ENCODE measurements around the gene CSF2RB.

The CSF2RB gene

DNA sequence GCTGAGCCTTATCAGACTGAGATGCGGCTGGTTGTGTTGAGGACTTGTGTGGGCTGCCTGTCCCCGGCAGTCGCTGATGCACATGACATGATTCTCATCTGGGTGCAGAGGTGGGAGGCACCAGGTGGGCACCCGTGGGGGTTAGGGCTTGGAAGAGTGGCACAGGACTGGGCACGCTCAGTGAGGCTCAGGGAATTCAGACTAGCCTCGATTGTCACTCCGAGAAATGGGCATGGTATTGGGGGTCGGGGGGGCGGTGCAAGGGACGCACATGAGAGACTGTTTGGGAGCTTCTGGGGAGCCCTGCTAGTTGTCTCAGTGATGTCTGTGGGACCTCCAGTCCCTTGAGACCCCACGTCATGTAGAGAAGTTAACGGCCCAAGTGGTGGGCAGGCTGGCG is 25.5 kb downstream of the CSF2RB start:
- no peak for DNase-seq

DNA sequence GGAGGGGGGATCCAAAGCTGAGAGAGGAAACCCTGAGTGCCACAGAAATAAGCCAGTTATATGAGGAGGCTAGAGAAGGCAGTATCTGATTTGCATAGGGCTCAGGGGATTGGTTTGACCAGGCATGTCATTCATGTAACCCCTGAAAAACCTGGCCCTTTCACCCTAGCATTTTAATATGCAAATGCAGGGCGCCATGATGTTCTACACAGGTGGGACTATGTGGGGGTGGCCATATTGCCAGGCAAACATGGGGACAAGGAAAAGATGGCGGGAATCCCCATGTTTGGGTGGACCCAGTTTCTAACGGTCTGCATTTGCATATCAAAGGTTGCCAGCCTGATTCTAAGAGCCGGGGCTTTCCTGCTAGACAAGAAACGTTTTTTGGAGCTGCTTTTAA is 27.2 kb downstream of the CSF2RB start:
- DNase-seq = peak; percentile 81

DNA sequence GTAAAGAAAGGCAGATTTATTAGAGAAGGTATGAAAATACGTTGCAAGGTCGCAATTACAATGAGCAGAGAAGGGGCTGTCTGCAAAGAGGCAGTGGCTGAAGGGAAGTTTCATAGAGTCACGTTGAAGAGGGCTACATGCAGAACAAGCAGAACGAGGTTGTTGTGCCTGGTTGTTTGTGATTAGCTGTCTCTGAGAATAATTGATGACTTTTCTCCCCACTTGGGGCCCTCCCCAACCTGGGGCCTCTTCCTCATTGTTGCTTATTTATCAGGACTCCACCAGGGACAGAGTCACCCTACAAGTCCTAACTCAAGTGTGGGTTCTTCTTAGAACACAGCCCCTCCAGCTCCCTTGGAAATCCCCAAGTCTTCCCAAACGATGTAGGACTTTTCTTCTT is 29.1 kb downstream of the CSF2RB start:
- no peak for DNase-seq

DNA sequence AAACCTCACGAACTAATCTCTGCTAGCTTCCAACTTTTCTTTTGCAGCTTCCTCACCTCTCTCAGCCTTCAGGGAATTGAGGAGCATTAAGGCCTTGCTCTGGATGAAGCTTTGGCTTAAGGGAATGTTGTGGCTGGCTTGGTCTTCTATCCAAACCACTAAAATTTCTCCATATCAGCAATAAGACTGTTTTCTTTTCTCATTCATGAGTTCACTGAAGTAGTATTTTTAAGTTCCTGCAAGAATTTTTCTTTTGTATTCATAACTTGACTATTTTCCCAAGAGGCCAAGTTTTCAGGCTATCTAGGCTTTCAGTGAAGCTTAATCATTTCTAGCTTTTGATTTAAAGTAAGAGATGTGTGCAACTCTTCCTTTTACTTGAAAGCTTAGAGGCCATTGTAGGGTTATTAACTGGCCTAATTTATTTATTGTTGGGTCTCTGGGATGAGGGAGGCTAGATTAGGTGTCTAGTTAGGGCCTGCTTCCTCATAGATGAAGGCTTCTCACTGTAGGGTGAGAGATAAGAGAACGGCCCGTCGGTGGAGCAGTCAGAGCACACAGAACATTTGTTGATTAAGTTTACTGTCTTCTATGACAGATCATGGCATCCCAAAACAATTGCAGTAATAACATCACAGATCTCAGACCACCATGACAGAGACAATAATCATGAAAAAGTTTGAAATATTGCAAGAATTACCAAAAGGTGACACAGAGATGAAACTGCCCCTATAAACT is 33.2 kb downstream of the CSF2RB start:
- DNase-seq = peak; percentile 84

DNA sequence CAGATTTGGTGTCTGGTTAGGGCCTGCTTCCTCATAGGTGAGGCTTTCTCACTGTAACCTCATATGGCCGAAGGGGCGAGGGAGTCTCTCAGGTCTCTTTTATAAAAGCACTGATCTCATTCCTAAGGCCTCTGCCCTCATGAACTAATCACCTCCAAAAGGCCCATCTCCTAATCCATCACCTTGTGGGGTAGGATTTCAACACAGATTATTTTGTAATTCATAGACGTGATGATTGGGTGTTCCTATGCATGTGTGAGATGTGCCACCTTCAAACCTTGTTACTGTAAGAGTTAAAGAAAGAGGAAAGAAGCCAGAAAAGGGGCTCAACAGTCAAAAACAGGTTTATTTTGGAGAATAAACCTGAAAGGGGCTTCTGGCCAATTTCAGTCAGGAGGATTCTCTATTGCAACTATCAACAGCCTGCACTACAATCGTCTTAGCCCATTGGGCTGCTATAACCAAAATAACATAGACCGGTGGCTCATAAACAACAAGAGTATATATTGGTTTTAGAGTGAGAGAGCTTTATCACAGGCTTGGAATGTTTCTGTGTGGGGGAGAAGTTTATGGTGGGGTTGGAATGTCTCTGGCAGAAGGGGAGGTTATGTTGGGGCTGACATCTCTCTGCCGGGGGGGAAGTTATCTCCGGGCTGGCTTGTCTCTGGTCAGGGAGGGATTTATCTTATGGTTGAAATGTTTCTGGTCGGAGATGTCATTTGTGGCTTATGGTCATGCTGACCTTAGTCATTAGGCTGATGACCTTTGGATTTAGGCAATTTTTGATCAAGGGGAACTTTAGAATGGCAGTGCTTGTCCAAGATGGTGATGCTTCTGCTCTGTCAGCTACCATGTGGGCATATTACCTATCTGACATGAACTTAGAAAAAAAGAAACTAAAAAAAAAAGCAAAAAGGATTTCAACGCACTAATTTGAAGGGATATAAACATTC is 35.1 kb downstream of the CSF2RB start:
- no peak for DNase-seq

DNA sequence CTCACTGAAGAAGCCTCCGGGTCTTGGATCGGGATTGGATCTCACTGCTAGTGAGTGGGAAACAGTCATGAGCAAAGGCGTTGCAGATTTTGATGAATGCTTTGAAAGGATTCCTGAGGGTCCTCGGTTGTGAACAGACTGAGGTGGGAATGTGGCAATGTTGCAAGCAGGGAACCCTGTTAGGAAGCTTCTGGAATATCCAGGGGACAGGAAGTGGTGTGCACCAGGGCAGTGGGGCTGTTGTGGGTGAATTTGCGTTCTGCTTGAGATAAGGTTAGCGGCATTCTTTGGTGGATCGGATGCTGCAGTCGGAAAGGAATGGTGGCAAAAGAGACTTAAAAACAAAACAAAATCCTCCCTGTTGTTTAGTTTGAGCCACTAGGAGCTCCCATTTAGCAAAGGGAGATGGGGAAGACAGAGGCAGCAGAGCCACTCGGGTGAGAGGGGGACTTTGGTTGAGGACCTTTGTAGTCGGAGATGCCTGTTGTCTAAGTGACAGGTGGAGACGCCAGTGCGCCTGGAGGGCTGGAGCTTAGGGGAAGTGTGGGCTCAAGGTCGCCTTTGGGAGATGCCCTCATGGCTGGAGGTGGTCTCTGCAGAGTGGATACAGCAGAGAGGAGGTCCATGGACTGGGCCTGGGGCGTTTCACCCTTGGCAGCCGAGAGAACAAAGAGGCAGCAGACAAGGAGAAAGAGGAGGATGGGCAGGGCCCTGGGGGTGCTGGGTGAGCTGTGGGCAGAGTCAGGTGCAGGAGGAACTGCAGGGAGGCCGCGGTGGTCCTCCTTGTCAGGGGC is 37.6 kb downstream of the CSF2RB start:
- DNase-seq = no peak

DNA sequence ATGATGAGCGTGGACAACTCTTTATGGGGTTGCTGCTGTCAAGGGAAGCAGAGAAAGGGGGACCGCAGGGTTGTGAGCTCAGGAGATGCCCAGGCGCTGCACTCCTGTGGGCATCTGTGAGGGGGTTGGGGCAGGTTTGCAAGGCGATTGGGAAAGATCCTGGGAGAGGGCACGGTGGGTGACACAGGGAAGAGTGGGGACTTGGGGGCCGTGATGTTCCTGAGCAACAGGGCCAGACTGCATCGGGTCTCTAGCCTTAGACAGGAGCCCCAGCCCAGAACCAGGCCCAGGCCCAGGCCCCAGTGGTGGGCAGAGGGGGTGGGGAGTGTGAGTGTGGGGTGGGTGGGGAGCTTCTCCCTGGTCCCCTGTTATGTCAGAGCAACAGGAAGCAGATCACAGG is 38.3 kb downstream of the CSF2RB start:
- no peak for DNase-seq

DNA sequence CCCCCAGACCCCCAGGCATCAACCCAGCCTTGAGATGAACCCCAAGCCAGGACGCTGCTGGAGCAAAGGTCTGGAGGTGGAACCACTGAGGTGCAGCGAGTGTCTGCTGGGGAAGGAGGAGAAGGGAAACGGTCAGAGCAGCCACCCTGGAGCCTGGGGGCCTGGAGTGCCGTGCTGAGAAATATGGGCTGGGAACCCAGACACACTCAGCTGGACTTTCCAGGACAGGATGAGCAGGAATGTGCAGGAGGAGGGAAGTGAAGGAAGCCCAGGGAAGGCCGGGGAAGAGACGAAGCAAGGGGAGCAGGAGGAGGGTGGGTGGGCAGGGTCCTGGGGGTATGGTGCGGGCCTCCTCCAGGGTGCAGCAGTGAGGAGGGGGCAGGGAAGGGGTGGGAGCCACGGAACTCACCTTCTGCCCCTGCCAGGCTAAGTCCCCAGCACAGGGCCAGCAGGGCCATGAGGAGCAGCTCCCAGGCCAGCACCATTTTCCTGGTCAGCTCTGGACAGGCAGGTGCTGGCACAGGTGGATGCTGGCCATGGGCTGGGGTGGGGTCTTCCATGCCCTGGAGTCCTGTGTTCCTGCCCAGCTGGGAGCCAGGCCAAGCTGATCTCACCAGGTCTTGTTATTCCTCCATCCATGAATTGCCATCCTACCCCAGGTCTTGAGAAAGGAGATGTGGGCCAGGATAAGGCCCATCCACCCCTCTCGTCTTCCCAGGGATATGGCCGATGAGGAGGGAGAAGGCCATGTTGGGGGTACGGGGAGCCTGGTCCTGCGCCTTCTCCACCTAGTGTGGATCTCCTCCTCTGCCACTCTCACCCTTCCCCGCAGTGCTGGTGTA is 40.0 kb downstream of the CSF2RB start:
- no peak for DNase-seq

DNA sequence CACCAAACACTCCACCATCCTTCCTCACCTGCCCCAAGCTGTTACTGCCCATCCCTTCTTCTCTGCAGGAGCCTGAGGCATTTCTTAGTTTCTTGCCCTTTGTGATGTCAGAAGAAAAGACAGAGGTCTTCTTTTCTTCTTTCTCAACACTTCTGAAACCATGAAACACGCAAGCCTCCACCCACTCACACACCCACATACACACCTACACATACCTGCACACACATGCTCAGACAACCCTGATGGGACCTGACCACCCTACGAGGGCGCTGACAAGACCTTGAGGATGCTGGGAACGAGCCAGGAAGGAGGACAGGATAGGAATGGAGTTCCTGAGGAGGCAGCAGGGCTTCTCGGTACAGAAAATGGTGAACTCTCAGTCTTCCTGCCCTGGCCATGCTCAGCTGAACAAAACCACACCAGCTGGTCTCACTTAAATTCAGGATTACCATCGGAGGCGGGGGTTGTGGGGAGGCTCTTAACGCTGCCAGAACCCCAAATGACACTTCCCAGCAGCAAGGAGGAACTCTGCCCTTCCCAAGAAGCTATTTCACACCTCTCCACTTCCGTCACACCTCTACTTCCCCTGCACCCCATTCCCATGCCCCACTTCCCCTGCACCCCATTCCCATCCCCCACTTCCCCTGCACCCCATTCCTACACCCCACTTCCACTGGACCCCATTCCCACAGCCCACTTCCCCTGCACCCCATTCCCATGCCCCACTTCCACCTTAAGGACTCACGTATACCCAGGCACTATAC is 41.0 kb downstream of the CSF2RB start:
- no peak for DNase-seq

DNA sequence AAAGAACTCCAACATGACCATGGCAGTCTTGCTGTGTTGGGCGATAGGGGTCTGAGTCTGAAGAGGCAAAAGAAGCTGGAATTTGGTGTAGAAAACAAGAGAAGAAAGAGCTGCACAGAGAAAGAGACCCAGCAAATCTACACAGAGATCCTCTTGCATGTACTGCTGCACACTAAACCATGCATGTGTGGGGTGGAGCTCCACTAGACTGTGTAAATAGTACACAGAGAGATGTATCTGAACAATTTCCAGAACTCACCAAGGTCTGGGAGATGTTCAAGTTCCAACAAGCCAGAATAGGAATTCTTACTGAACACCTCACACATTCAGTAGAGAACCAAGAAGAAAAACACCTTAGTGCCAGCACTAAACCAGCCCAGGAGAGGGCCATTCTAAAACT is 42.3 kb downstream of the CSF2RB start:
- no peak for DNase-seq

DNA sequence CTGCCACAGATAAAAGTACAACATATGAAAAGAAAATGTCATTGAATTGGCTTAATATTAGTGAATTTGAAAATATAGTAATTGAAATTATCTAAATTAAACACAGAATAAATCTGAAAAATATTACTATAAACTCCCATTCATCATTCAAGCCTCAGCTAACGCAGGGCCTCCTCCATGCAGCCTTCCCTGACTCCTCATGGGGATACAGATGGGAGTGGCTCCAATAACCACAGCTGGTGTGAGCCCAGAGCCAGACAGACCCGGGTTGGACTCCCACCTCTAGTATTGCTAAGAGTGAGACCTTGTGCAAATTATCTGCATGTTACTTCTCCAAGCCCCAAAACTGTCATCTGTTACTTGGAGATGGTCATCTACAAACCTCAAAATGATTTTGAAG is 44.9 kb downstream of the CSF2RB start:
- DNase-seq = no peak

DNA sequence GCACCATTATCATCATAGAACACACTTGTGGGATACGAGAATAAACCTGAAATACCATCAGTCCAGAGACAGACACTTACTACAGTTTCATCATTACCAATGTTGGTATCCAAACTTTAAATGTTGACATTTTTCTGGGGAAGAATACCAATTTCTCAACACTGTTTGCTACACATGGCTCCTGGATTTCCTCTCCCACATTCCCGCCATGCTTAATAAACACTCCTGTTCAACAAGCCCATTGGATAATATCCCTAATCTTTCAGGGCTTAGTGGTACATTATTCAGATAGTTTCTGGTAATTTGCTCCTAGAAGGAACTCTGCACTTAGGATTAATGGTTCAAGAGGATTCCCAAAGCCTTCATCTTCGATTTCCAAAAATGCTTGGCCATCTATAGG is 48.2 kb downstream of the CSF2RB start:
- DNase-seq = no peak

DNA sequence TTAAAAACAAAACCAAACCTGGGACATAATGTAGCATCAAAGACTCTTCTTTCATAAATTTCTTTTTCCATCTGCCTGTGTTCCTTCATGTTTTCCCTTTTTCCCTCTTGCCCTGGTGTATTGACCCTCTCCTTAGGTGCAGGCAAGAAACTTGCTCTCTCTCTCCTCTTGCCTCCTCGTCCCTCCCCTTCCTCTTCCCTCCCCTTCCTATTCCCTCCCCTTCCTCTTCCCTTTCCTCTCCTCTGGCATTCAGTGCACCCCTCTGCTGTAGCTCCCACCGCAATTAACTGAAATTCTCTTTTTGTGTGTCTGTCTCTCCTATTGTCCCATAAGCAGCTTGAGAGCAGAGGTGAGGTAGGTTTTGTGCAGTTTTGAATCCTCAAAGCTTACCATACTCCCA is 49.9 kb downstream of the CSF2RB start:
- no peak for DNase-seq

DNA sequence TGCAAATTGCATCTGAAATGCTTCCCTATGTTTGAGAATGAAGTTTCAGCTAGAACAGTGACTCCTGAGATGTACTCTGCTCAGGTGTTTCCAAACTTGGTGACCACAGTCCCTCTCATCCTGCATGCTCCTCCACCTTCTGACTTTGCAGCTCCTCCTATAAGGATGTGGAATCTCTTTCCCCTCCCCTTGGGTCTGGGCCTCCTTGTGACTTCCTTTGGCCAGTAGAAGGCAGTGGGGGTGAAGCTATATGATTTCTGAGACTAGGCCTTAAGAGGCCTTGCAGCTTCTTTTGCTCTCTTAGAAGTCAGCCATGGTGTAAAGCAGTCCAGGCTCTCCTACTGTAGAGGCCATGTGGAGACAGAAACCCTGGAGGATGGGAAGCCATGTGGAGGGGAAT is 50.7 kb downstream of the CSF2RB start:
- no peak for DNase-seq

DNA sequence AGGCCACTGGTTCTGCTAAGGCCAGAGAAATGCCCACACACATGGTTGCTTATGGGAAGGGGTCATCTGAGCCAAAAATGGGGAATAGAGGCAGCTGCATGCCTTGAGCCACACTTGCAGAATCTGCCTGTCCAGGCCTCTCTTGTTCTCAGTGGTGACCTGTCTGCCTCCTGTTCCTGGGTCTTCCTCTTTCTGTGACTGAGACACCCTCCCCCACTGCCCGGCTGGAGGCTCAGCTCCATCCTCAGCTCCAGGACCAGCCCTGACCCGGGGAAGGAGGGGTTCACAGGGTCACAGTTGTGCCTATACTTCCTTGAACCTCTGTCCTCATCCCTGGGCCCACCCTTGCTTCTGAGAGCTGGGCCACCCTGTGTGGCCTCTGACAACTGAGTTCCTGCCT is 52.3 kb downstream of the CSF2RB start:
- DNase-seq = no peak

DNA sequence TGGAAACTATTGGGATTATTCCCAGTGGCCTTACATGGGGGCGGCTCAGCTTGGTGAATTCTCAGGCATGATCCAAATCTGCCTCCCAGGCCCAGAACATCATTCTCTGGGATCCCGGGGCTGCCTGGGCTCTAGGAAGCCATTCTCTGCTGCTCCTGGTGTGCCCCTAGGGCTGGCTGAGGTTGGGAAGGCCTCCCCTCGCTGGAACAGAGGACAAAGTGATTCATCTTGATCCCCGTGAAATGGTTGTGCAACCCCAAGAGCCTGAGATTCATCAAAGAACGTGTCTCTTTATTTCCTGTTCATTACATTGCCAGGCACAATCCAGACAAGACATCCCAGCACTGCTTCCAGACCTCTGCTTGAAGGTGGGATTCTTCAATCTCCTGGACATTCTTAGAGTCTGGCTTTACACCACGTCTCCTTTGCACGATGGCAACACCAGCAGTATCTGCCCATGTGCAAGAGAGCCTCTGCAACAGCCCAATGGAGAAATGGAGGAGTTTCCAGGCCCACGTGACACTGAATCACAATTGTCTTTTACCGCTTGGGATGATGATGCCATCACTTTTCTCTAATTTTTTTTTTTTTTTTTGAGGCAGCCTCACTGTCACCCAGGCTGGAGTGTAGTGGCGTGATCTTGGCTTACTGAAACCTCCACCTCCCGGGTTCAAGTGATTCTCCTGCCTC is 53.6 kb downstream of the CSF2RB start:
- no peak for DNase-seq

DNA sequence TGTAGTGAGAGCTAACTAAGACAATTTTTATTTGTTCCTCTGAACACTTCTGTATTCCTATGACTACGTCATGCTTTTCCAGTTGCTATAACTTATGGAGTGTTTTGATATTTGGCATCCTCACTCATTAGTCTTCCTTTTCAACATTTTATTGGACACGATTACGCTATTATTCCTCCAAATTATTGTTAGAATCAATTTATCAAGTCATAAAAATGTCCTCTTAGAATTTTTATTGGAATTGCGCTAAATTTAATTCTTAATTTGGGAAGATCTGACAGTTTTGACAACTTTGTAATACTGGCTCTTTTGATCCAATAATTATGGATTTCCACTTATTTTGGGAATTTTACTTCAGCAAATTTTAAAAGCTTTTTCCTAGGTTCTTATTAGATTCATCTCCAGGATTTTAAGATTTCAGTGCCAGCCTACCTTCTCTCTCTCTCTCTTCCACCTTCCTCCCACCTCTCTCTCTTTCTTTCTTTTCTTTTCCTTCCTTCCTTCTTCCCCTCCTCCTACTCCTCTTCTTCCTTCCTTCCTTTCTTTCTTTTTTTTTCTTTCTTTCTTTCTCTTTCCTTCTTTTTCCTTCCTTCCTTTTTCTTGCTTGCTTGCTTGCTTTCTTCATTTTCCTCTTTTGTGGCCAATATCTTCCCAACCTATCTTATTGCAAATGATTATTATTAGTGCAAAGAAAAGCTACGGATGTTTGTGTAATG is 55.0 kb downstream of the CSF2RB start:
- no peak for DNase-seq

DNA sequence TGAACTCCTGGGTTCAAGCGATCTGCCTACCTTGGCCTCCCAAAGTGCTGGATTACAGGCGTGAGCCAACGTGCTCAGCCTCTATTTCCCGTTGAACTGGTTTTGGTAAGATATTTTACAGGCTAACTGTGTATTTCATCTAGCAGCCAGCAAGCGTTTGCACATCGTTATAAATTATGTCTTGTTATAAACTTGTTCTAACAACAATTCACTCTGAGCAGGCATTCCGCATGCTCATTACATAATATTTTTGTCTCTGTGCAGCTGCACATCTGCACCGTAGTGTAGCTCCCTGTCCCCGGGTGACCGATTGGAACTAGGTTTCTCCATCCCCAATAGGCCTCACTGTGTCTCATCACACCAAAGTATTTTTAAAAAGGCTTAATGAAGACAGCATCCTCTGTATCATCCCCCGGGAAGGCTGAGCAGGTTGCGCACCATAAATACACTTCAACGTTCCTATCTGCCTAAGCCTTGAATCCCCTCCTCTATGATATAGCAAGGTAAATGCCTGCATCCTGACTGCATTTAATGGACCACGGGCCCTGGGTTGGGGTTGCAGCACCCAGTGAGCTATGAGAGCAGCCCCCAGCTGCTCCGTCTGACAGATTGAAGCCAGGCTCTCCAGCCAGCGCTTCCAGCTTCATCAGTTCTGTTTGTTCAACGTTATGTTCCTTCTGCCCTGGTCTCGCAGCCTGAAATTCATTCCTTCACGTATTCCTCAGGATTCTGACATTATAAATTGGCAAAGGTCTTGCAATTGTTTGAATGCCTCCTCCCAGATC is 58.1 kb downstream of the CSF2RB start:
- DNase-seq = no peak

DNA sequence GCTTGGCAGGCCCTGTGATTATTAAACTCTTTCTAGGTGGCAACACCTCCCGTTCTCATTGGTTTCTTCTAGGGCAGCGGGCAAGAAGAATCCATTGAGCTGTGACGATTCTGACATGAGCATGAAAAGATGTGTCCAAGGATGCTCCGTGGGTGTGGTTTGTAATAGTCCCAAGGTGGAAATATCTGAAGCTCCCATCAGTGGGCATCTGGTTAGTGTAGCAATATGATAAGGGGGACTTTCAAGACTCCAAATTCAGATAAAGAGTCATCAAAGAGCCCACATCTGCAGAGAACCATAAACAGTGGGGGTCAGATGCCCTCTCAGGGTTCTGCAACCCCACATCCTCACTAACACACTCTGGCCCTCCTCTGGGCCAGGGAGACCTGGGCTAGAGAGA is 63.2 kb downstream of the CSF2RB start:
- DNase-seq = peak; percentile 71

Measured in hematopoietic multipotent progenitor cell treated with erythropoietin and hydrocortisone succinate and interleukin-3 and kit ligand, for 4 days (in vitro differentiated cells).